ENCODE measurements around the gene IDS. TPM values are rescaled to one million over a fixed set of nuclear protein-coding genes. Genes with fewer than 3 reads are reported as not detected.
"Not testable (repeated sequence)": the region's sequence is repeated elsewhere in the genome, so short reads cannot be mapped to it uniquely, and the experiment has no call there.

The IDS gene
- total RNA-seq, 1 experiment from 2014 or later = 263 TPM

- peaks cover 3% of the 10 kb centered on the region for H3K4me1 ChIP-seq (ENCODE audit: low read length)
- H3K27me3 ChIP-seq (ENCODE audit: low read length) = no peaks in the 10 kb centered on the region
- peak overlapping the region; percentile 89 for H3K9ac ChIP-seq (ENCODE audit: low read length)
- H3K9me2 ChIP-seq (replicated peaks; ENCODE audit: insufficient read depth, low read length) = no peaks in the 10 kb centered on the region
- H2AFZ ChIP-seq (ENCODE audit: low read length) = no peak overlapping the region
- DNase-seq = peak; percentile 39
- H3K4me2 ChIP-seq (ENCODE audit: low read depth, low read length, poor library complexity, severe bottlenecking) = peak overlapping the region; percentile 72
- H3K9me3 ChIP-seq (ENCODE audit: low read length) = no peaks in the 10 kb centered on the region
- no peak overlapping the region; the same call in 1 of the 2 replicates for H3K27ac ChIP-seq (ENCODE audit: low read length)
- H3K36me3 ChIP-seq (ENCODE audit: insufficient read depth, low read length) = no peaks in the 10 kb centered on the region
- H3K4me3 ChIP-seq (ENCODE audit: low read length) = peak overlapping the region; percentile 84
- H3K79me2 ChIP-seq (ENCODE audit: low read length) = peaks cover 7% of the 10 kb centered on the region
- H4K20me1 ChIP-seq (ENCODE audit: insufficient read depth, low read depth, low read length) = no peaks in the 10 kb centered on the region
Observed at GRCh38 chrX:149541521-149542047, 36.5 kb upstream of the IDS start.

- Histone ChIP-seq H3K27ac (ENCODE audit: low read length) (peak within 1 kb of the TSS; percentile 75), H3K79me2 (ENCODE audit: low read length) (peaks cover 7% of the 10 kb centered on the region), H3K4me2 (ENCODE audit: low read depth, low read length, poor library complexity, severe bottlenecking) (peak within 1 kb of the TSS; percentile 76), H3K36me3 (ENCODE audit: insufficient read depth, low read length) (no peaks in the 10 kb centered on the region), H3K27me3 (ENCODE audit: low read length) (no peaks in the 10 kb centered on the region), H3K9me2 (replicated peaks; ENCODE audit: insufficient read depth, low read length) (no peaks in the 10 kb centered on the region), H3K9me3 (ENCODE audit: low read length) (no peaks in the 10 kb centered on the region), H3K4me1 (ENCODE audit: low read length) (peaks cover 3% of the 10 kb centered on the region), H2AFZ (ENCODE audit: low read length) (no peak within 1 kb of the TSS), H3K9ac (ENCODE audit: low read length) (peak within 1 kb of the TSS; percentile 89), H4K20me1 (ENCODE audit: insufficient read depth, low read depth, low read length) (no peaks in the 10 kb centered on the region), H3K4me3 (ENCODE audit: low read length) (peak within 1 kb of the TSS; percentile 84)
- DNase-seq = peak; percentile 97
Observed at GRCh38 chrX:149540621-149541520, 35.8 kb upstream of the IDS start, which contains the start of gene EOLA1. Gene EOLA1 (plus strand): TSS chrX:149541012. CDS start chrX:149545631, 4,619 bp downstream.

GRCh38 chrX:149540131-149540620 is 35.1 kb upstream of the IDS start:
- peak overlapping the region; percentile 75 for H3K27ac ChIP-seq (ENCODE audit: low read length)
- H4K20me1 ChIP-seq (ENCODE audit: insufficient read depth, low read depth, low read length) = no peaks in the 10 kb centered on the region
- H3K79me2 ChIP-seq (ENCODE audit: low read length) = peaks cover 7% of the 10 kb centered on the region
- peak overlapping the region; percentile 55; the same call in 1 of the 2 replicates for H3K4me3 ChIP-seq (ENCODE audit: low read length)
- H3K9ac ChIP-seq (ENCODE audit: low read length) = peak overlapping the region; percentile 69
- H3K27me3 ChIP-seq (ENCODE audit: low read length) = no peaks in the 10 kb centered on the region
- H3K9me2 ChIP-seq (replicated peaks; ENCODE audit: insufficient read depth, low read length) = no peaks in the 10 kb centered on the region
- peak overlapping the region; percentile 61 for H3K4me2 ChIP-seq (ENCODE audit: low read depth, low read length, poor library complexity, severe bottlenecking)
- peaks cover 3% of the 10 kb centered on the region for H3K4me1 ChIP-seq (ENCODE audit: low read length)
- H3K36me3 ChIP-seq (ENCODE audit: insufficient read depth, low read length) = no peaks in the 10 kb centered on the region
- no peak overlapping the region for H2AFZ ChIP-seq (ENCODE audit: low read length)
- DNase-seq = peak; percentile 96
- no peaks in the 10 kb centered on the region for H3K9me3 ChIP-seq (ENCODE audit: low read length)

GRCh38 chrX:149539283-149540130 is 34.4 kb upstream of the IDS start:
- Histone ChIP-seq H3K4me2 (ENCODE audit: low read depth, low read length, poor library complexity, severe bottlenecking) (peak overlapping the region; percentile 76), H3K27ac (ENCODE audit: low read length) (peak overlapping the region; percentile 61; the same call in 1 of the 2 replicates), H3K4me3 (ENCODE audit: low read length) (peak overlapping the region; percentile 70), H2AFZ (ENCODE audit: low read length) (peak overlapping the region; percentile 43; the same call in 1 of the 2 replicates), H4K20me1 (ENCODE audit: insufficient read depth, low read depth, low read length) (no peaks in the 10 kb centered on the region), H3K79me2 (ENCODE audit: low read length) (peaks cover 7% of the 10 kb centered on the region), H3K9me3 (ENCODE audit: low read length) (no peaks in the 10 kb centered on the region), H3K4me1 (ENCODE audit: low read length) (peaks cover 3% of the 10 kb centered on the region), H3K9me2 (replicated peaks; ENCODE audit: insufficient read depth, low read length) (no peaks in the 10 kb centered on the region), H3K27me3 (ENCODE audit: low read length) (no peaks in the 10 kb centered on the region), H3K36me3 (ENCODE audit: insufficient read depth, low read length) (no peaks in the 10 kb centered on the region), H3K9ac (ENCODE audit: low read length) (peak overlapping the region; percentile 66)
- DNase-seq = peak; percentile 96

GRCh38 chrX:149537474-149537873 is 32.4 kb upstream of the IDS start:
- not testable (repeated sequence) for H4K20me1 ChIP-seq (ENCODE audit: insufficient read depth, low read depth, low read length); H3K4me3 ChIP-seq (ENCODE audit: low read length); H3K27me3 ChIP-seq (ENCODE audit: low read length); H3K79me2 ChIP-seq (ENCODE audit: low read length); H2AFZ ChIP-seq (ENCODE audit: low read length); H3K9ac ChIP-seq (ENCODE audit: low read length); DNase-seq; H3K9me3 ChIP-seq (ENCODE audit: low read length); H3K36me3 ChIP-seq (ENCODE audit: insufficient read depth, low read length); H3K9me2 ChIP-seq (replicated peaks; ENCODE audit: insufficient read depth, low read length); H3K27ac ChIP-seq (ENCODE audit: low read length); H3K4me1 ChIP-seq (ENCODE audit: low read length); H3K4me2 ChIP-seq (ENCODE audit: low read depth, low read length, poor library complexity, severe bottlenecking)

GRCh38 chrX:149534926-149535602 is 30.0 kb upstream of the IDS start:
- not testable (repeated sequence) for H3K36me3 ChIP-seq (ENCODE audit: insufficient read depth, low read length); H3K27ac ChIP-seq (ENCODE audit: low read length); H3K27me3 ChIP-seq (ENCODE audit: low read length); H3K9me3 ChIP-seq (ENCODE audit: low read length); H3K9ac ChIP-seq (ENCODE audit: low read length); H3K79me2 ChIP-seq (ENCODE audit: low read length); H3K4me3 ChIP-seq (ENCODE audit: low read length); H4K20me1 ChIP-seq (ENCODE audit: insufficient read depth, low read depth, low read length); DNase-seq; H3K4me2 ChIP-seq (ENCODE audit: low read depth, low read length, poor library complexity, severe bottlenecking); H2AFZ ChIP-seq (ENCODE audit: low read length); H3K9me2 ChIP-seq (replicated peaks; ENCODE audit: insufficient read depth, low read length)
- peaks cover 23% of the 10 kb centered on the region for H3K4me1 ChIP-seq (ENCODE audit: low read length)

- not testable (repeated sequence) for H3K4me3 ChIP-seq (ENCODE audit: low read length); H2AFZ ChIP-seq (ENCODE audit: low read length); H4K20me1 ChIP-seq (ENCODE audit: insufficient read depth, low read depth, low read length); H3K36me3 ChIP-seq (ENCODE audit: insufficient read depth, low read length); H3K9me3 ChIP-seq (ENCODE audit: low read length); H3K9ac ChIP-seq (ENCODE audit: low read length); H3K9me2 ChIP-seq (replicated peaks; ENCODE audit: insufficient read depth, low read length); H3K79me2 ChIP-seq (ENCODE audit: low read length); H3K27ac ChIP-seq (ENCODE audit: low read length); H3K4me2 ChIP-seq (ENCODE audit: low read depth, low read length, poor library complexity, severe bottlenecking); H3K27me3 ChIP-seq (ENCODE audit: low read length); DNase-seq
- peaks cover 22% of the 10 kb centered on the region for H3K4me1 ChIP-seq (ENCODE audit: low read length)
Observed at GRCh38 chrX:149533999-149534398, 28.9 kb upstream of the IDS start.

All from Karpas-422 (cell line).